OCI-LY3 (cell line): ENCODE measurements around the gene RNF44.

Experiments
- CTCF ChIP-seq: fragments of 200-600, 300-600 bp; sonication (generic); IDR thresholded peaks from 2 replicates; pipeline ENCODE4 v1.5.1; 2014; ENCODE audit warnings: antibody characterized with exemption, low read length, low read depth
- EZH2phosphoT487 ChIP-seq: fragments of 200-600 bp; shearing (Covaris generic); IDR thresholded peaks from 2 replicates; pipeline ENCODE4 v1.6.1; 2018; ENCODE audit warnings: antibody characterized with exemption, mixed run types, low read depth

GRCh38 chr5:176501333-176501732 lies 35.9 kb downstream of the RNF44 start:
- TF ChIP-seq CTCF = no peak
- TF ChIP-seq EZH2phosphoT487 = no peak
